H1 (cell line): ENCODE measurements around the gene OSGEP. TPM values are rescaled to one million over a fixed set of nuclear protein-coding genes. Genes with fewer than 3 reads are reported as not detected.
A peak's percentile ranks its signal among the peaks of the same experiment; 100 is the strongest.

Experiments used
- CTCF ChIA-PET: fragments of 300-600 bp; sonication (Branson Sonifier 250); formaldehyde crosslinking; loops from one replicate; lab custom pipeline; 2021; ENCODE audit not compliant: partially characterized antibody; lab: Charles Lee
- POLR2A ChIA-PET: fragments of 300-600 bp; sonication (Branson Sonifier 250); formaldehyde crosslinking; loops from one replicate; lab custom pipeline; 2021; ENCODE audit warnings: inconsistent platforms; ENCODE audit not compliant: partially characterized antibody; lab: Charles Lee
- DNase-seq, 2 experiments: peaks; one replicate each; pipeline versions ENCODE4 v3.0.0 to v3.0.0-alpha.2; 2010 to 2022; ENCODE audit warnings: low spot score in 2 of 2, low read depth in 1 of 2, mixed read lengths in 1 of 2
- FAIRE-seq: peaks from 2 replicates; lab custom pipeline; 2011; peaks lifted over from hg19 to GRCh38; lab: Jason Lieb, UNC
- H2AFZ ChIP-seq: 2 replicates; pipeline ENCODE4 v1.8.1; 2012; ENCODE audit warnings: low read length, inconsistent platforms
- H2AK5ac ChIP-seq: 2 replicates; pipeline ENCODE4 v1.6.1; 2013; ENCODE audit warnings: low read depth, low read length
- H2BK120ac ChIP-seq: replicated peaks from 2 replicates; pipeline ENCODE3; 2013; ENCODE audit warnings: low read depth, low read length, inconsistent platforms
- H2BK12ac ChIP-seq: 2 replicates; pipeline ENCODE4 v1.6.1; 2013; ENCODE audit warnings: low read depth, low read length
- H2BK15ac ChIP-seq: 2 replicates; pipeline ENCODE4 v1.6.1; 2013; ENCODE audit warnings: low read length
- H2BK20ac ChIP-seq: 2 replicates; pipeline ENCODE4 v1.6.1; 2013; ENCODE audit warnings: low read length
- H2BK5ac ChIP-seq: 2 replicates; pipeline ENCODE4 v1.6.1; 2013; ENCODE audit warnings: low read depth, low read length
- H3K14ac ChIP-seq: 2 replicates; pipeline ENCODE4 v1.6.1; 2013; ENCODE audit warnings: inconsistent platforms; ENCODE audit not compliant: insufficient read length
- H3K18ac ChIP-seq: 2 replicates; pipeline ENCODE4 v1.6.1; 2013; ENCODE audit warnings: low read length; ENCODE audit errors: extremely low read depth
- H3K23ac ChIP-seq: 2 replicates; pipeline ENCODE4 v1.6.1; 2013; ENCODE audit warnings: inconsistent platforms; ENCODE audit not compliant: insufficient read length
- H3K23me2 ChIP-seq: 2 replicates; pipeline ENCODE4 v1.6.1; 2013; ENCODE audit warnings: low read depth, low read length
- H3K27ac ChIP-seq: 2 replicates; pipeline ENCODE4 v1.6.1; 2011; ENCODE audit warnings: low read depth, low read length, inconsistent platforms
- H3K27me3 ChIP-seq, 4 experiments: replicated peaks in 1 of 4; 1 replicate in 1 of 4; 2 replicates in 3 of 4; pipeline versions ENCODE4 v1.6.1 to v1.8.1; 2011 to 2013; ENCODE audit warnings: low read length in 3 of 4, mild to moderate bottlenecking in 3 of 4, inconsistent platforms in 2 of 4, mixed read lengths in 2 of 4, moderate library complexity in 1 of 4; ENCODE audit not compliant: control insufficient read depth in 3 of 4, insufficient read depth in 3 of 4; ENCODE audit errors: extremely low read depth in 1 of 4
- H3K36me3 ChIP-seq, 4 experiments: 2 replicates each; pipeline versions ENCODE4 v1.6.1 to v1.8.1; 2011 to 2013; ENCODE audit warnings: mild to moderate bottlenecking in 4 of 4, low read length in 3 of 4, moderate library complexity in 2 of 4, control low read depth in 1 of 4, inconsistent platforms in 1 of 4; ENCODE audit not compliant: insufficient read depth in 4 of 4, control insufficient read depth in 2 of 4
- H3K4ac ChIP-seq: replicated peaks from 2 replicates; pipeline ENCODE3; 2013; ENCODE audit warnings: low read length, low read depth, mixed read lengths, inconsistent platforms; ENCODE audit not compliant: insufficient read length
- H3K4me1 ChIP-seq, 4 experiments: replicated peaks in 1 of 4; 1 replicate in 1 of 4; 2 replicates in 3 of 4; pipeline versions ENCODE4 v1.6.1 to v1.8.1; 2011 to 2013; ENCODE audit warnings: low read length in 3 of 4, inconsistent platforms in 2 of 4, mixed read lengths in 1 of 4; ENCODE audit not compliant: insufficient read depth in 4 of 4, control insufficient read depth in 3 of 4
- H3K4me2 ChIP-seq, 2 experiments: 2 replicates each; pipeline versions ENCODE4 v1.6.1 to v1.8.1; 2011 to 2013; ENCODE audit warnings: low read depth in 2 of 2, low read length in 2 of 2, control low read depth in 1 of 2, inconsistent platforms in 1 of 2, mild to moderate bottlenecking in 1 of 2; ENCODE audit not compliant: insufficient read depth in 1 of 2
- H3K4me3 ChIP-seq, 4 experiments: fragments of 200-600, 300-600 bp in 1 of 4; sonication (generic), shearing (Covaris generic), sonication (Bioruptor Twin) in 1 of 4; 2 replicates each; pipeline versions ENCODE4 v1.5.1 to v1.8.1; 2011 to 2016; ENCODE audit warnings: low read length in 4 of 4, low read depth in 3 of 4, control low read depth in 2 of 4, inconsistent platforms in 2 of 4, mild to moderate bottlenecking in 2 of 4, mixed read lengths in 1 of 4, moderate library complexity in 1 of 4; ENCODE audit not compliant: insufficient read depth in 2 of 4; ENCODE audit errors: extremely low read depth in 1 of 4
- H3K56ac ChIP-seq: replicated peaks from 2 replicates; pipeline ENCODE3; 2013; ENCODE audit warnings: low read depth, mild to moderate bottlenecking, mixed read lengths, low read length, inconsistent platforms; ENCODE audit not compliant: insufficient read length
- H3K79me1 ChIP-seq: 2 replicates; pipeline ENCODE4 v1.6.1; 2013; ENCODE audit warnings: low read depth, low read length, control low read depth
- H3K79me2 ChIP-seq, 2 experiments: 2 replicates each; pipeline versions ENCODE4 v1.6.1 to v1.8.1; 2012 to 2013; ENCODE audit warnings: low read length in 2 of 2, mild to moderate bottlenecking in 2 of 2, inconsistent platforms in 1 of 2; ENCODE audit not compliant: insufficient read depth in 2 of 2, control insufficient read depth in 1 of 2
- H3K9ac ChIP-seq, 4 experiments: replicated peaks in 1 of 4; 1 replicate in 1 of 4; 2 replicates in 3 of 4; pipeline versions ENCODE4 v1.6.1 to v1.8.1; 2011 to 2013; ENCODE audit warnings: low read depth in 3 of 4, low read length in 3 of 4, control low read depth in 2 of 4, mild to moderate bottlenecking in 2 of 4, moderate library complexity in 2 of 4, inconsistent platforms in 1 of 4; ENCODE audit errors: extremely low read depth in 1 of 4
- H3K9me3 ChIP-seq, 2 experiments: 2 replicates each; pipeline versions ENCODE4 v1.6.1 to v1.8.1; 2012 to 2013; ENCODE audit warnings: mild to moderate bottlenecking in 2 of 2, moderate library complexity in 2 of 2, control low read depth in 1 of 2, inconsistent platforms in 1 of 2, low read depth in 1 of 2, low read length in 1 of 2, mixed read lengths in 1 of 2; ENCODE audit not compliant: insufficient read depth in 2 of 2
- H4K20me1 ChIP-seq, 2 experiments: replicated peaks in 1 of 2; 2 replicates each; pipeline versions ENCODE3 to v1.8.1; 2011 to 2013; ENCODE audit warnings: inconsistent platforms in 2 of 2, low read length in 2 of 2, mild to moderate bottlenecking in 1 of 2; ENCODE audit not compliant: insufficient read depth in 2 of 2, control insufficient read depth in 1 of 2
- H4K5ac ChIP-seq: 2 replicates; pipeline ENCODE4 v1.6.1; 2013; ENCODE audit warnings: low read length, low read depth, mixed read lengths, inconsistent platforms; ENCODE audit not compliant: insufficient read length
- H4K8ac ChIP-seq: 2 replicates; pipeline ENCODE4 v1.8.0; 2013; ENCODE audit warnings: mild to moderate bottlenecking, moderate library complexity, low read length, inconsistent platforms; ENCODE audit not compliant: insufficient read depth; ENCODE audit errors: extremely low read depth
- H4K91ac ChIP-seq: replicated peaks from 2 replicates; pipeline ENCODE3; 2013; ENCODE audit warnings: low read length, mixed read lengths, inconsistent platforms; ENCODE audit not compliant: insufficient read length
- BACH1 ChIP-seq: IDR thresholded peaks from 2 replicates; pipeline ENCODE4 v1.6.1; 2012; ENCODE audit warnings: low read length, improper control_type of control experiment
- JUND ChIP-seq: IDR thresholded peaks from 2 replicates; pipeline ENCODE4 v1.6.1; 2011; ENCODE audit warnings: mild to moderate bottlenecking, improper control_type of control experiment, low read length
- POU5F1 ChIP-seq: IDR thresholded peaks from 2 replicates; pipeline ENCODE4 v1.6.1; 2011; ENCODE audit warnings: low read depth, mild to moderate bottlenecking, low read length, moderate library complexity
- RBBP5 ChIP-seq: IDR thresholded peaks from 2 replicates; pipeline ENCODE4 v1.7.1; 2012; ENCODE audit warnings: low read depth, mild to moderate bottlenecking, inconsistent platforms, low read length, moderate library complexity, borderline replicate concordance
- SAP30 ChIP-seq: fragments of 300-600 bp; sonication (generic); IDR thresholded peaks from 2 replicates; pipeline ENCODE4 v1.7.1; 2012; ENCODE audit warnings: low read length, moderate library complexity, mild to moderate bottlenecking, inconsistent platforms; ENCODE audit not compliant: insufficient read depth, insufficient replicate concordance
- SIN3A ChIP-seq, 2 experiments: IDR thresholded peaks in 1 of 2; conservative IDR thresholded peaks in 1 of 2; 2 replicates each; pipeline ENCODE4 v1.6.1; 2011 to 2012; ENCODE audit warnings: low read length in 2 of 2, improper control_type of control experiment in 1 of 2, low read depth in 1 of 2, mild to moderate bottlenecking in 1 of 2
- TAF1 ChIP-seq: IDR thresholded peaks from 2 replicates; pipeline ENCODE4 v1.6.1; 2011; ENCODE audit warnings: mild to moderate bottlenecking, low read depth, low read length
- TCF12 ChIP-seq: IDR thresholded peaks from 2 replicates; pipeline ENCODE4 v1.6.1; 2011; ENCODE audit warnings: low read depth, mild to moderate bottlenecking, low read length
- ZNF274 ChIP-seq: IDR thresholded peaks from 2 replicates; pipeline ENCODE4 v1.7.0; 2012; ENCODE audit warnings: low read length, borderline replicate concordance; ENCODE audit errors: extremely low read depth
- WGBS, 2 experiments: shearing (Covaris generic) in 1 of 2; methylation state at CpG; one replicate each; pipeline versions ENCODE4 v1.1.6 to v1.1.7; 2013 to 2015; ENCODE audit warnings: low lambda C conversion rate in 2 of 2, mixed read lengths in 2 of 2, inconsistent platforms in 1 of 2, low coverage in 1 of 2, missing lambda C conversion rate in 1 of 2; ENCODE audit not compliant: insufficient replicate concordance in 2 of 2, insufficient coverage in 1 of 2, insufficient read length in 1 of 2; ENCODE audit errors: extremely low coverage in 1 of 2, missing lambda C conversion rate in 1 of 2; 5-methylcytosine and 5-hydroxymethylcytosine counted together
- polyA plus RNA-seq, 7 experiments: library from polyadenylated mRNA; depleted of rRNA in 3 of 7; stranded (reverse) in 5 of 7; unstranded in 2 of 7; fragments of >200 nt in 5 of 7; fragments of 200-250 nt in 2 of 7; gene quantifications; 1 replicate in 5 of 7; 2 replicates in 1 of 7; 4 replicates in 1 of 7; pipeline versions ENCODE4 v1.2.1 to v1.2.3, GENCODE V29; 2011 to 2013; ENCODE audit warnings: missing spikeins in 2 of 7, mixed read lengths in 2 of 7
- total RNA-seq: library from RNA; stranded (reverse); fragmentation: NEBNext Ultra II Directional; extraction: Animal tissue kit (Norgen Biotek cat#: 25700); gene quantifications from 2 replicates; pipeline ENCODE4 v1.2.1, GENCODE V29; 2021
- TF ChIP-seq, protein P1 (sequence below): IDR thresholded peaks from 2 replicates; pipeline ENCODE4 v1.6.1; 2012; ENCODE audit warnings: inconsistent platforms
- TF ChIP-seq, protein P2 (sequence below): IDR thresholded peaks from 2 replicates; pipeline ENCODE4 v1.6.1; 2012; ENCODE audit warnings: inconsistent platforms

Gene OSGEP
- total and polyA plus RNA-seq, 2 of the 8 experiments (the other 6 are each of a cell fraction or from before 2014, with no cell fraction given): 34.4 to 78.6 TPM

DNA sequence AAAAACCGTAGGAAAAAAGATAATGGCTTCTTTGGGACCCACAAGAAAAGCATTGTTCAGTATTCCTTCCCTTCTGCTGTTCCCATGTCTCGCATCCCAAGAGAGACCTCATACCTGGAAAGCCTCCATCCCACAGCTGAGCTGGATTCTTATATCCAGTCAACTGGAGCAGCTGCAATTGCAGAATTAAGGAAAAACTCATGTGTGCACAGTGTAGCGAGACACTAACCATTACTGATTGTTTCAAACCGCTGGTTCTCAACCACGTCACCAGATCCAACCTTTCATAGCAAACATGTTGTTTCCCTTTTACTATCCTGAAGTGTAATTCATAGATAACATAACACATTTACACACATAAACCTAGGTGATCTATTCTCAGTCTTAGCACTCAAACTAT is 45.3 kb upstream of the OSGEP start:
- Histone ChIP-seq H2AK5ac (no peak overlapping the region), H3K18ac (peak overlapping the region; percentile 22; the same call in 1 of the 2 replicates), H2BK5ac (peak overlapping the region; percentile 68; the same call in 1 of the 2 replicates), H3K36me3 (no peaks in the 10 kb centered on the region), H3K4me2 (no peak overlapping the region), H3K9ac (no peak overlapping the region), H4K5ac (no peak overlapping the region), H3K9me3 (peaks cover 3 to 5% of the 10 kb centered on the region in 2 experiments; a peak in 3 of 4 replicates), H4K8ac (no peak overlapping the region), H3K27me3 (no peaks in the 10 kb centered on the region), H3K27ac (no peak overlapping the region), H3K4me3 (no peak overlapping the region), H3K14ac (no peak overlapping the region), H2BK12ac (peak overlapping the region; percentile 77; the same call in 1 of the 2 replicates), H3K23ac (no peak overlapping the region), H3K23me2 (no peaks in the 10 kb centered on the region; the same call in 1 of the 2 replicates), H2BK15ac (no peak overlapping the region)
- FAIRE-seq (no peak), DNase-seq (no peak)
- POLR2A ChIA-PET: interaction anchor here (1.2 to 2.9 kb wide), 2 partner anchors 30 to 44 kb away, joined by 5 to 7 read pairs; partner anchors contain the start of gene PNP
- WGBS, 2 experiments: 95% methylated on average over 5 of the region's 5 CpGs; no CpG with 5 or more reads in 1 of the 2 experiments
- TF ChIP-seq SIN3A (conservative IDR thresholded peaks at IDR 0.05 in 1 of 2, IDR thresholded peaks at IDR 0.05 in 1 of 2; ENCODE audit: low read depth in 1 of 2, low read length in 2 of 2): no peak
- TF ChIP-seq, protein P1, sequence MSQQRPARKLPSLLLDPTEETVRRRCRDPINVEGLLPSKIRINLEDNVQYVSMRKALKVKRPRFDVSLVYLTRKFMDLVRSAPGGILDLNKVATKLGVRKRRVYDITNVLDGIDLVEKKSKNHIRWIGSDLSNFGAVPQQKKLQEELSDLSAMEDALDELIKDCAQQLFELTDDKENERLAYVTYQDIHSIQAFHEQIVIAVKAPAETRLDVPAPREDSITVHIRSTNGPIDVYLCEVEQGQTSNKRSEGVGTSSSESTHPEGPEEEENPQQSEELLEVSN: no peak
- TF ChIP-seq POU5F1: no peak
- no peak for TF ChIP-seq RBBP5
- TF ChIP-seq TCF12: no peak
- TF ChIP-seq TAF1: no peak
- TF ChIP-seq SAP30: no peak
- TF ChIP-seq BACH1: no peak
- TF ChIP-seq, protein P2, sequence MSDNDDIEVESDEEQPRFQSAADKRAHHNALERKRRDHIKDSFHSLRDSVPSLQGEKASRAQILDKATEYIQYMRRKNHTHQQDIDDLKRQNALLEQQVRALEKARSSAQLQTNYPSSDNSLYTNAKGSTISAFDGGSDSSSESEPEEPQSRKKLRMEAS: no peak
- no peak for TF ChIP-seq JUND
- TF ChIP-seq ZNF274: no peak
- TF ChIP-seq, all 59 proteins: peak for 0
- no peaks in the 10 kb centered on the region for H4K20me1 ChIP-seq
- H3K79me1 ChIP-seq: no peaks in the 10 kb centered on the region
- 0 out of 2 replicates have a peak overlapping the region, but pooled peaks have one; percentile 3 for H2AFZ ChIP-seq
- no peaks in the 10 kb centered on the region for H3K79me2 ChIP-seq
- no peak overlapping the region for H3K4ac ChIP-seq
- CTCF ChIA-PET: interaction anchor here (0.9 to 2.4 kb wide), 3 partner anchors 13 to 107 kb away, joined by 4 to 14 read pairs (median 5); no protein-coding TSS in a partner anchor
- peak overlapping the region; percentile 8 for H4K91ac ChIP-seq
- H2BK20ac ChIP-seq: peak overlapping the region; percentile 66; the same call in 1 of the 2 replicates
- no peak overlapping the region for H3K56ac ChIP-seq
- H2BK120ac ChIP-seq: no peak overlapping the region
- H3K4me1 ChIP-seq: peaks cover 0 to 8% (median 3%) of the 10 kb centered on the region in 4 experiments; a peak in 6 of 7 replicates
